Measurements from ENCODE around the gene TBRG1.
"Not testable (repeated sequence)": the region's sequence is repeated elsewhere in the genome, so short reads cannot be mapped to it uniquely, and the experiment has no call there.

TBRG1 gene, protein sequence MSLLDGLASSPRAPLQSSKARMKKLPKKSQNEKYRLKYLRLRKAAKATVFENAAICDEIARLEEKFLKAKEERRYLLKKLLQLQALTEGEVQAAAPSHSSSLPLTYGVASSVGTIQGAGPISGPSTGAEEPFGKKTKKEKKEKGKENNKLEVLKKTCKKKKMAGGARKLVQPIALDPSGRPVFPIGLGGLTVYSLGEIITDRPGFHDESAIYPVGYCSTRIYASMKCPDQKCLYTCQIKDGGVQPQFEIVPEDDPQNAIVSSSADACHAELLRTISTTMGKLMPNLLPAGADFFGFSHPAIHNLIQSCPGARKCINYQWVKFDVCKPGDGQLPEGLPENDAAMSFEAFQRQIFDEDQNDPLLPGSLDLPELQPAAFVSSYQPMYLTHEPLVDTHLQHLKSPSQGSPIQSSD

DNA sequence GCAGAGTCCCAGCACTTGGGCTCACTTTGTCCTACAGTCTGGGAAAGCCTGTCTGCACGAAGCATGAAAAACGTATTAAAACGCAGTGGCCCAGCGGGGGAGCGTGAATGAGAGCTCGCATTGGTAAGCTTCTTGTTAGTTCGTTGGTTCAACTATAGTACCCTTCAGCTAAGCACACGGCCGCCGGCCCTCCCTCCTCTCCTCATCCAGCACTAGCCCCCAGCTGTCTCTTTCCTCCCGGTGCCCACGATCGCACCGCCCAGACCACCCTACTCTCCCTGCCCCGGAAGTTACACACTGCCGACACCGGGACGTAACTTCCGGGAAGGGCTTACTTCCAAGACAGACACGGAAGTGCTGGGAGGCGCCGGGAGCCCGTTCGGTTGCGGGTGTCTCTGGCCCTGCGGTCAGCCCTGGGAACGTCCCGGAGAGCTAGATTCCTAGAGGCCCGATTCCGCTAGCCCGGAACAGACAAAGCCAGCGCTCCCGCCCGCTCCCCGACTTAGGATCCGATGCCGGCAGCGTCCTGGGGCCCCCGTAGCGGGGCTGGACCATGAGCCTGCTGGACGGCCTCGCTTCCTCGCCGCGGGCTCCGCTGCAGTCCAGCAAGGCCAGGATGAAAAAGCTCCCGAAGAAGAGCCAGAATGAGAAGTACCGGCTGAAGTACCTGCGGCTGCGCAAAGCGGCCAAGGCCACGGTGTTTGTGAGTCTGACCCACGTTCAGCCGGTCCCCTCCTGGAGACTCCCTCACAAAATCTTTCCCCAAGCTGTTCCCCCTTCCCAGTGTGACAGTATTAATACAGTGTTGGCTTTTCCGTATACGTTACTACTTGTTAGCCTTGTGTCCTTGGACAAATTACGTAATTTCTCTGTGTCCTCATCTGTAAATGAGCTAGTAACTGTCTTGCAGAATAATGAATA is at the start of gene TBRG1:
TSS of gene TBRG1 (plus strand) at position 334 of the 921 bp plus-strand sequence. CDS start at position 554, 220 bp downstream.
- DNase-seq = peak; percentile 86 to 93

DNA sequence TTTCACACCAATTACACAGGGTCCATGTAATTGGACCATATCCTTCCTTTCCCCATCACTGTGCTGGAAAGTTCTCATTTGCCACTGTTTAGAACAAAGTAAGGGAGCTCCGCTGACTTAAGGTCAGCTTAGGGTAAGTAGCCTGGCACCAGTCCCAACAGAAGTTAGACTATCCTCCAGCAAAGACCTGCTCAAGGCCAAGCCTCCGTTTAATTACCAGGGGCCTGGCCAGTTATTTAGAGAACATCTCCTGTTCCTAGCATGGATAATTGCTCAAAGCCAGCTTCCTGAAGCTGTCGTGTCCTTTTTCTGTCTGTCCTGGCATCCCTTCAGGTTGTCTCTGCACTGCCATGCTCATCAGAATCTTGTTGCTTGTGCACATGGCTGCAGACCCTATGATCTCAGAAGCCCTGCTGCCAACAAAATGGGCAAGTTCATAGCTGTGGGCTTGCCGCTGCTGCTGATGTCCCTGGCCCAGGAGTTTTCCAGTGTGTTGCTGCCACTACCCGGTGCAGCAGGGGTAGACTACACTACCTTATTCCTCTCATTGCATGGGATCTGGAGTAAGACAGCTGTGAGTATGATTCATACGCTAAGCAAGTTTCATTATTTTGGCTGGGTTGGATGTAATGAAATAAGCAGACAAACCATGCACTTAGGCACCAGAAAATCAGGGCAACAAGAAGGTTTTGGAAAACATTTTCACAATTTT is 44.8 kb upstream of the TBRG1 start:
- DNase-seq = no peak

DNA sequence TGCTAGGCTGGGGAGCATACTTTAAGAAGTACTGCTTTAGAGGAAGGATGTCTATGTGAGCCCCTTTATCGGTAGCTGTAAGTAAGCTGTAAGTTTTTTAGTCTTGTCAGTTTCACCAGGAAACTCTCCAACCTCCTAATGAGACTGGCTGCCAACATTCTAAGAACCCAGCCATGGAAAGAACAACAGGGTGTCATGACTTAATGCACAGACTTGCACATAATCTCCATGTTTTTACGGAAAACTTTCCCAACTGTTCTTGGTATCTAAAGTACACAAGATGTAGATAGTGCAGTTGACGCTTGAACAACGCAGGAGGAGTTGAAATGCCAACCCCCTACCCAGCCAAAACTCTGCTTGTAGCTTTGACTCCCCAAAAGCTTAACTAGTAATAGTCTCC is 43.9 kb upstream of the TBRG1 start:
- DNase-seq = no peak

DNA sequence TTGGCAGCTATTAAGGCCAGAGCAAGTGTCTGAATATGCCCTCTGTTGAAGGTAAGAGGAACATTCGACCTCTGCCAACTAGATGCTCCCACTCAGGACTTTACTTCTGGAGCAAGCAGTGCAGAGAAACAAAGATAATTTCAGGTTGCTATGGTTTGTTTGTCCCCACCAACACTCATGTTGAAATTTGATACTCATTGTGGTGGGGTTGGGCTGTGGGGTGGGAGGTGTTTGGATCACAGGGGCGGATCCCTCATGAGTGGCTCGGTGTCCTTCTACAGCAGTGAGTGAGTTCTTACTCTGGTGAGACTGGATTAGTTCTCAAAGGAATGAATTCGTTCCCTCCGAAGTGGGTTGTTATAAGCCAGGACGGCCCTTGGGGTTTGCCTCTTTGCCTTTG is 40.8 kb upstream of the TBRG1 start:
- DNase-seq = no peak

DNA sequence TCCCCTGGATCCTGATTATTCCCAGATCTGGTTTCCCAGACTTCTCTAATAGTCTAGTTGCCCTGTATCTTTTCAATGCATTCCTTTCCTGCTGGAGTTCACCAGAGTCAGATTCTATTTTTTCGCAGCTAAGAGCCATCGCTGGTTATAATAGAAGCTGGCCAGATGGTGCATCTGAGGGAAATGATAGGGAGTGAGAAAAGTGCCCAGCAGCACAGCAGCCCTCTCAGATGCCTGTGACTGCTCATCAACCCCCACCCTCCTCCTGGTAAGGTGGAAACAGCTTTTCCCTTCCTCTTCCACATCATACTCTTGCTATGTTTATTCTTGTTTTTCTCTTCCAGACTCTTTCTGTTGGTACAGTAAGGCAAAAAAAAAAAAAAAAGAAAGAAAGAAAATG is 40.1 kb upstream of the TBRG1 start:
- DNase-seq = no peak

GRCh38 chr11:124583781-124584180 is 38.9 kb upstream of the TBRG1 start:
- DNase-seq = no peak

DNA sequence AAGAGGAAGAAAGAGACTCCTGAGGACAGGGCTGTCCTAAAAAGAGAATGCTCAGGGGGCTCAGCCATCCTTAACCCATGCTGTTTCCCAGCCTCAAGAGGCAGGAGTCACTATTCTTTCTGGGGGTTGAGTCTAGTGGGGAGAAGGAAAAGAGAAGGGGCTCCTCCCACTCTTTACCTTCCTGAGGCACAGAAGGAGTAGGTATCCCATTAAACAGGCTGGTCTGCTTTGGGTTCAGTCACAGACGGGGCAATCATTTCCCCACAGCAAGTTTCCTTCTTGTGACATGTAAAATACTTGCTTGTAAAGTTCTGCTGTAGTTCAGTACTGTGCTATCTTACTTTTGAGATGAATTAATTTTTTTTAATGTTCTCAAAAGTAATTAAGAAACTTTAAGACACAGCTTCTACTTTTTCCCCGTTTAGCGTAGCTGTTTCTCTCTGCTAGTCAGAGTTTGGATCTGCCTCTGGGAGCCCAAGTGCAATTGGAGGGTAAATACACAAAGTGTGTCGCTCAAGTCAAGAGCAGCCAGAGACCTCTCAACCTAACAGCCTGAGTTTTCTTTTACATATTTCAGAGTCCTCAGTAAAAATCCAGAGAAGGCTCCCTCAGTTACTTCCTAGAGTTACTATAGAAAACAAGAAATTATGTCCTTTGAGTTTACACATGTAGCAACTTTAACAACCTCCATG is 37.8 kb upstream of the TBRG1 start:
- DNase-seq = no peak

GRCh38 chr11:124586238-124586860 is 36.3 kb upstream of the TBRG1 start:
- DNase-seq = peak; percentile 36 to 42

GRCh38 chr11:124591430-124591829 is 31.2 kb upstream of the TBRG1 start:
- DNase-seq = no peak

GRCh38 chr11:124592627-124593026 is 30.0 kb upstream of the TBRG1 start:
- DNase-seq = no peak

GRCh38 chr11:124595302-124595701 is 27.4 kb upstream of the TBRG1 start:
- DNase-seq = no peak

- DNase-seq = no peak
Observed at GRCh38 chr11:124597626-124598025, 25.0 kb upstream of the TBRG1 start.

DNA sequence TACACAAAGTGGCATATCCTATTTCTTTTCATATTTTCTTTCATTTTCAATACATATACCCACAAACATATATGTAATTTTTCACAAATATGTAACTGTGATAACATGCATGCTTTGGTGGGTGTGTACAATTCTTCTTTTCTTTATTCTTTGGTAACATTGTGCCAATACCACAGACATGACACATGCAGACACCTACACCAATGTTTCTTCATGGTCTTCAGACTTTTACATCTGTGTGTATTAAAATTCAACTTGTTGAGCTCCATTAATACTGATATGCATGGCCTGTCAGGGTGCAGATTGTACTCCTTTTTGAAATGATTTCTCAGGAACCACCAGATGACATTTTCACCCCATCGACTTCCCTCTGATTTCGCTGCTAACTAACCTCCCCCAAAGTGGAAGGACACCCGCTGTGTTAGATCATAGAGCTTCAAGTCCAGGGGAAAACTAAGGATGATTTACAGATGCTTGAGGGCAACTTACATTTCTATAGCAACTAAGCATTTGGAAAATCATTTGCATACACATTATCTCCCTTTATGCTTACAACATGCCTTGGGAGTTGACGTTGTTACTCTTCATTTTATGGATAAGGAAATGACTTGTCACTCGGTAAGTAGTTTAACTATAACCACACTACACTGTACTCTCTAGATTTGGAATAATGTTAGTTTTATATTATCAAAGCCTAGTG is 21.9 kb upstream of the TBRG1 start:
- DNase-seq = no peak

DNA sequence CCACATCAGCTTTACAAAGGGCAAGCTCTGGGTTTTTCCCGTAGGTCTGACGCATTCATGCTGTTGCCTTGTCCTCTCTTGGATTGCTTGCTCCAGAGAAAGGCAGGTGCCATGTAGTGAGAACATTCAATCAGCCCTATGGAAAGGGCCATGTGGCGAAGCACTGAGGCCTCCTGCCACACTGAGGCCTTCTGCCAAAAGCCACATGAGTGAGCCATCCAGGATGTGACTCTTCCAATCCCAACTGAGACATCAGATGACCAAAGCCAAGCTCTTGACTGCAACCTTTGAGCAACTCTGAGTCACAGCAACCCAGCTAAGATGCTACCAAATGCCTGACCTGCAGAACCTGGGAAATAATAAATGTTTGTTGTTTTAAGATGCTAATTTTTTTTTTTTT is 20.5 kb upstream of the TBRG1 start:
- no peak for DNase-seq

DNA sequence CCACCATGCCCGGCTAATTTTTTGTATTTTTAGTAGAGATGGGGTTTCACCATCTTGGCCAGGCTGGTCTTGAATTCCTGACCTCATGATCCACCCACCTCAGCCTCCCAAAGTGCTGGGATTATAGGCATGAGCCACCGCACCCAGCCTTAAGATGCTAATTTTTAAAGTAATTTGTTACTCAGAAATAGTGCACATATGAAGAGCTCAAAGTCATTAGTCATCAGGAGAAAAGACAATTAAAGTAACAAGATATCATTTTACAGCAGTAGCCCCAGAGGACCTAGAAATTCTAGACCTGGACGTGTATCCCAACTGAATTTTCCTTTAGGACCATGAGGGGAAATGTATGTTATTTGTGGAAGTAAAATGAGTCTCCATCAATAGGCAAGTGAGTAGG is 19.9 kb upstream of the TBRG1 start:
- DNase-seq = not testable (repeated sequence)

DNA sequence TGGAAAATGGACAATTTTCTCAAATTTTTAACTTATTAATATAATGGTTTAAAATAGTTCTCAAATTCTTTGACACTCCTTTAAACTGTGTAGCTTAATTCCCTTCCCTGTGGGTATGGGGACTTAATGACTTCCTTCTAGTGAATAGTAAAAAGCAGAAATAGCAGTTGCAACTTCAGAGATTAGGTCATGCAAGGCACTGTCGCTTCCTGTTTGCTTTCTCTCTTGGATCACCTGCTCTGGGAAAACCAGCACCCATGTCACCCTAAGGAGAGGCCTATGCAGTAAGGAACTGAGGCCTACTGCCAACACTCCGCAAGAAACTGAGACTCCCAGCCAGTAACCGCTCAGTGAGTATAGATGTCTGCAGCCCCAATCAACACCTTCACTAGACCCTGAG is 16.9 kb upstream of the TBRG1 start:
- DNase-seq = peak in 1 of 2 experiments; percentile 34

DNA sequence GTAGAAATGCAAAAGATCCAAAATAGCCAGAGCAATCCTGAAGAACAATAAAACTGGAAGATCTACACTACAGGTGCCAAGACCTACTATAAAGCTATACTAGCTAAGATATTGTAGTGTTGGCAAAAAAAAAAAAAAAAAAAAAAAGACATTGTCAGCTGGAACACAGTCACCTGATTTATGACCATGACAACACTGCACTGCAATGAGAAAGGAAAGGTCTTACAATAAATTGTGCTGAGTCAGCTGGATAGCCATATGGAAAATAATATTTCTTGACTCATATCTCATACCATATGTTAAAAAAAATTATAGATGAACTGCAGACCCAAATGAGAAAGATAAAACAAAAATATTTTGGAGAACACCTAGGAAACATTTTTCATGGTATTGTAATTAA is 14.5 kb upstream of the TBRG1 start:
- no peak for DNase-seq

GRCh38 chr11:124610295-124610694 is 12.4 kb upstream of the TBRG1 start:
- DNase-seq = no peak

DNA sequence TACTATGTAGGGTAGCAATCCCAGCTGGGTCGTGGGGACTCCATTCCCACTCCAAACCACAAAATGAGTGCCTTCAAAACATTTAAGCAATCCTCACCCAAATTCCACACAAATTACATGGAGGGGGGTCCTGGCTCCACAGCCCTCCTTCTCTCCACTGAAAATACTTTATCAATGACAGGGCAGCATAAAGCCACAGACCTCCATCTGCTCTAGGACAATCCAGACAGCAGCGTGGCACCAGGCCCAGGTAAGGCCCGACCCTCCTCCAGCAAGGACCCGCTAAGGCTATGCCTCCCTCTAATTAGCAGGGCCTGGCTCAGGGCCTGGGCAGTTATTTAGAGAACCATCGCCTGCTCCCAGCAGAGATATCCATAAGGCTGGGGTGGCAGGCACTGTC is 11.6 kb upstream of the TBRG1 start, which contains the start of gene PANX3:
TSS of gene PANX3 (plus strand) at position 365 of the 400 bp plus-strand sequence. CDS start 129 bp downstream, outside the sequence.
- DNase-seq = no peak

- no peak for DNase-seq
Observed at GRCh38 chr11:124612045-124612444, 10.6 kb upstream of the TBRG1 start.

DNA sequence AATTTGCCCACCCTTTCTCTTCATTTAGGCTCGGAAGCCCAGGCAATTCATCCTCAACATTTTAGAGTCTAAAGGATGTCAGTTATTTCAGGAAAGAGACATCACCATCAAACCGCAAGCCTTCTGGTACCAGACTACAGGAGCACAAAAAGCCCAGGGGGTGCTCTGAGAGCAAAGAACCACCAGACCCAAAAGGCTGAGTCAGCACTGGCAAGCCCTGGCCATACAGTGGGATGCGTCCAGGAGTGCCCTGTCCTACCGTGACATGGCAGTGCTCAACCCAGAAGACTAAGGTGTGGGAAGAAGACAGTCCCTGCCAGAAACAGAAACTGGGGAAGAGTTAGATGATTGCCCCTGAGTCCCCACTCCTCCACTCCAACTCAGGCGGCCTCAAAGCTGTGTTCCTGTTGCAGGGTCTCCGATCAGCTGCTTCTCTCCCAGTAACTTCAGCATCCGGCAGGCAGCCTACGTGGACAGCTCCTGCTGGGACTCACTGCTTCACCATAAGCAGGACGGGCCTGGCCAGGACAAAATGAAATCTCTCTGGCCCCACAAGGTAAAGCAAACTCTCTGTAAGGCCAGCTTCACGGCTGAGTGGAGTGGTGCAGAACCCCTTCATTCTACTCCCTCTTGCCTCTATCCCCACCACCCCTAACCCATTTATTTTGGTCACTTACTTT is 10.0 kb upstream of the TBRG1 start:
- no peak for DNase-seq
